ENCODE data around the gene DSCAM. TPM values are rescaled to one million over a fixed set of nuclear protein-coding genes. Genes with fewer than 3 reads are reported as not detected.

Gene DSCAM
- total and polyA plus RNA-seq, 10 of the 15 experiments (the other 5 are each of a cell fraction or from before 2014, with no cell fraction given): not detected

- in situ Hi-C loops (cut with MboI): no loop called here
- ChIA-PET CTCF (no interaction called here), SMC1A (ENCODE audit: uncharacterized antibody, unreplicated experiment) (no interaction called here), RAD21 (ENCODE audit: unreplicated experiment) (no interaction called here), POLR2A (no interaction called here)
- no peak overlapping the region for H3K4me2 ChIP-seq (ENCODE audit: control insufficient read depth, insufficient read depth)
- H3K9ac ChIP-seq (ENCODE audit: control insufficient read depth, insufficient read depth, low read length): no peak overlapping the region
- H2AFZ ChIP-seq (ENCODE audit: control insufficient read depth, low read depth, low read length): no peak overlapping the region
- 22% methylated on average over 6 of the region's 6 CpGs for WGBS (ENCODE audit: insufficient coverage, insufficient replicate concordance, low lambda C conversion rate, missing lambda C conversion rate)
- no peak for DNase-seq (ENCODE audit: low read depth, low spot score)
- H3K27me3 ChIP-seq (replicated peaks in 1 of 2; ENCODE audit: control insufficient read depth in 2 of 2, insufficient read depth in 2 of 2, low read length in 1 of 2): no peaks in the 10 kb centered on the region
- intact Hi-C loops (cut with micrococcal nuclease; ENCODE audit: unreplicated experiment): no loop called here
- peaks cover 2% of the 10 kb centered on the region; the same call in 1 of the 3 replicates for H3K9me3 ChIP-seq (replicated peaks; ENCODE audit: control insufficient read depth, insufficient read depth, low read length)
- H3K79me2 ChIP-seq (ENCODE audit: control insufficient read depth, insufficient read depth, low read length): no peaks in the 10 kb centered on the region
- BruUV-seq (replicated peaks): no TSS peak
- H3K36me3 ChIP-seq (ENCODE audit: control insufficient read depth in 2 of 2, insufficient read depth in 2 of 2, low read length in 1 of 2): no peaks in the 10 kb centered on the region
- H3K27ac ChIP-seq (ENCODE audit: control insufficient read depth, insufficient read depth): no peak overlapping the region
- no peaks in the 10 kb centered on the region for H4K20me1 ChIP-seq (ENCODE audit: control insufficient read depth, insufficient read depth)
- H3K4me1 ChIP-seq (ENCODE audit: control insufficient read depth, insufficient read depth, low read length): no peaks in the 10 kb centered on the region
- no peak for ATAC-seq
- FAIRE-seq: no peak
- H3K4me3 ChIP-seq: no peak overlapping the region
- TF ChIP-seq MTA3 (IDR thresholded peaks at IDR 0.05; ENCODE audit: borderline replicate concordance, low read length) (no peak), MXI1 (IDR thresholded peaks at IDR 0.05; ENCODE audit: low read depth, low read length) (no peak), SUZ12 (IDR thresholded peaks at IDR 0.05; ENCODE audit: unreplicated experiment) (no peak), SMAD5 (IDR thresholded peaks at IDR 0.05; ENCODE audit: low read depth) (no peak), IRF5 (IDR thresholded peaks at IDR 0.05; ENCODE audit: borderline replicate concordance) (no peak), BMI1 (IDR thresholded peaks at IDR 0.05; ENCODE audit: borderline replicate concordance) (no peak), WRNIP1 (IDR thresholded peaks at IDR 0.05; ENCODE audit: borderline replicate concordance, low read depth, low read length) (no peak), MEF2A (IDR thresholded peaks at IDR 0.05; ENCODE audit: insufficient read depth, low read depth, low read length) (no peak), SUPT20H (IDR thresholded peaks at IDR 0.05; ENCODE audit: borderline replicate concordance, control insufficient read depth, low read depth, low read length) (no peak), CUX1 (IDR thresholded peaks at IDR 0.05; ENCODE audit: insufficient replicate concordance, low read depth, low read length) (no peak), CHD1 (IDR thresholded peaks at IDR 0.05; ENCODE audit: low read depth, low read length) (no peak)
- TF ChIP-seq, protein P1, sequence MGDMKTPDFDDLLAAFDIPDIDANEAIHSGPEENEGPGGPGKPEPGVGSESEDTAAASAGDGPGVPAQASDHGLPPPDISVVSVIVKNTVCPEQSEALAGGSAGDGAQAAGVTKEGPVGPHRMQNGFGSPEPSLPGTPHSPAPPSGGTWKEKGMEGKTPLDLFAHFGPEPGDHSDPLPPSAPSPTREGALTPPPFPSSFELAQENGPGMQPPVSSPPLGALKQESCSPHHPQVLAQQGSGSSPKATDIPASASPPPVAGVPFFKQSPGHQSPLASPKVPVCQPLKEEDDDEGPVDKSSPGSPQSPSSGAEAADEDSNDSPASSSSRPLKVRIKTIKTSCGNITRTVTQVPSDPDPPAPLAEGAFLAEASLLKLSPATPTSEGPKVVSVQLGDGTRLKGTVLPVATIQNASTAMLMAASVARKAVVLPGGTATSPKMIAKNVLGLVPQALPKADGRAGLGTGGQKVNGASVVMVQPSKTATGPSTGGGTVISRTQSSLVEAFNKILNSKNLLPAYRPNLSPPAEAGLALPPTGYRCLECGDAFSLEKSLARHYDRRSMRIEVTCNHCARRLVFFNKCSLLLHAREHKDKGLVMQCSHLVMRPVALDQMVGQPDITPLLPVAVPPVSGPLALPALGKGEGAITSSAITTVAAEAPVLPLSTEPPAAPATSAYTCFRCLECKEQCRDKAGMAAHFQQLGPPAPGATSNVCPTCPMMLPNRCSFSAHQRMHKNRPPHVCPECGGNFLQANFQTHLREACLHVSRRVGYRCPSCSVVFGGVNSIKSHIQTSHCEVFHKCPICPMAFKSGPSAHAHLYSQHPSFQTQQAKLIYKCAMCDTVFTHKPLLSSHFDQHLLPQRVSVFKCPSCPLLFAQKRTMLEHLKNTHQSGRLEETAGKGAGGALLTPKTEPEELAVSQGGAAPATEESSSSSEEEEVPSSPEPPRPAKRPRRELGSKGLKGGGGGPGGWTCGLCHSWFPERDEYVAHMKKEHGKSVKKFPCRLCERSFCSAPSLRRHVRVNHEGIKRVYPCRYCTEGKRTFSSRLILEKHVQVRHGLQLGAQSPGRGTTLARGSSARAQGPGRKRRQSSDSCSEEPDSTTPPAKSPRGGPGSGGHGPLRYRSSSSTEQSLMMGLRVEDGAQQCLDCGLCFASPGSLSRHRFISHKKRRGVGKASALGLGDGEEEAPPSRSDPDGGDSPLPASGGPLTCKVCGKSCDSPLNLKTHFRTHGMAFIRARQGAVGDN (IDR thresholded peaks at IDR 0.05): no peak
- TF ChIP-seq, protein P2, sequence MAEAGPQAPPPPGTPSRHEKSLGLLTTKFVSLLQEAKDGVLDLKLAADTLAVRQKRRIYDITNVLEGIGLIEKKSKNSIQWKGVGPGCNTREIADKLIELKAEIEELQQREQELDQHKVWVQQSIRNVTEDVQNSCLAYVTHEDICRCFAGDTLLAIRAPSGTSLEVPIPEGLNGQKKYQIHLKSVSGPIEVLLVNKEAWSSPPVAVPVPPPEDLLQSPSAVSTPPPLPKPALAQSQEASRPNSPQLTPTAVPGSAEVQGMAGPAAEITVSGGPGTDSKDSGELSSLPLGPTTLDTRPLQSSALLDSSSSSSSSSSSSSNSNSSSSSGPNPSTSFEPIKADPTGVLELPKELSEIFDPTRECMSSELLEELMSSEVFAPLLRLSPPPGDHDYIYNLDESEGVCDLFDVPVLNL (IDR thresholded peaks at IDR 0.05; ENCODE audit: low read depth, low read length): no peak
Measured at GRCh38 chr21:40041446-40041845, 805.5 kb downstream of the DSCAM start.

Data from GM12878 (cell line).